Measurements from ENCODE around the gene CYB5R2.

Gene CYB5R2

GRCh38 chr11:7672960-7673723 is at the start of gene CYB5R2:
Gene CYB5R2, minus strand, starts transcription at chr11:7673500. Its CDS starts 675 bp downstream, at chr11:7672825.
- DNase-seq, result peak; percentile 88

- DNase-seq, result no peak
These were observed 41.5 kb upstream of the CYB5R2 start for GRCh38 chr11:7714786-7715185.

GRCh38 chr11:7706377-7706776 is 33.1 kb upstream of the CYB5R2 start, which contains the start of gene OVCH2:
Gene OVCH2, minus strand, starts transcription at chr11:7706477. Its CDS starts 83 bp downstream, at chr11:7706394.
- DNase-seq, result no peak

- DNase-seq, result no peak
These were observed 30.4 kb upstream of the CYB5R2 start for GRCh38 chr11:7703740-7704139.

GRCh38 chr11:7696424-7696823 is 23.1 kb upstream of the CYB5R2 start:
- no peak for DNase-seq

DNA sequence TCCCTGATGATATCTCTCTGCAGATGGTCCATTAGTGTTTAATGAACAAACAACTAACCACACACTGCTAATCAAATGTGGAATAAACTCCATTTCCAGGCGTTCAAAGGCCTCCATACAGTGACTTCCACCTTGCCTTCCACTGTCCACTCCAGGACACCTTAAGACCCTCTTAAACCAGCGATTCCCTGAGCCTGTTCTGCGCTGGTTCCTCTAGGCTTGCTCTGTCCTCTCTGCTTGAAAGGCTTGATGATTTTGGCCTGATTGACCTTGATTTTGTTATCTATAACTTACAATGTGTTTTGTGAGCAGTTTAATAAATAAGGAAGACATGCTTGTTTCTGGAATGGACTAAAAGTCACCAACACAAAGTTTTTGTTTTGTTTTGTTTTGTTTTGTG is 20.9 kb upstream of the CYB5R2 start:
- DNase-seq, result no peak

DNA sequence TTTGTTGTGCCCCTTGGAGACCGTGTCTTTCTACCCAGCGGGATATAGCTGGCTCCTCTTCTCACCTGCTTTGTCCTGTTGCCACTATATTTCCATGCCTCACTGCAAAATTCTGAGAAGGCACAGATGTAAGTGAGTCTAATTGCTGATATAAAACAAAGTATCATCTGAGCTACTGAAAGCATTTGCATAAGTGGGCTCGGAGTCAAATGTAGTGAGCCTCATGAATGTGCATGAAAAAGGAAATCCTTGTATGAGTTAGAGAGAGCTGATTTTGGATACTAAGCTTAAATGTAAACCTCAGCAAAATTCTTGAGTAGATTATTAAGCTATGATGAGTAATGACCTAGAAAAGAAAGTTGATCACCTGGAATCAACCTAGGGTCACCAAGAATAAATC is 19.1 kb upstream of the CYB5R2 start:
- no peak for DNase-seq

DNA sequence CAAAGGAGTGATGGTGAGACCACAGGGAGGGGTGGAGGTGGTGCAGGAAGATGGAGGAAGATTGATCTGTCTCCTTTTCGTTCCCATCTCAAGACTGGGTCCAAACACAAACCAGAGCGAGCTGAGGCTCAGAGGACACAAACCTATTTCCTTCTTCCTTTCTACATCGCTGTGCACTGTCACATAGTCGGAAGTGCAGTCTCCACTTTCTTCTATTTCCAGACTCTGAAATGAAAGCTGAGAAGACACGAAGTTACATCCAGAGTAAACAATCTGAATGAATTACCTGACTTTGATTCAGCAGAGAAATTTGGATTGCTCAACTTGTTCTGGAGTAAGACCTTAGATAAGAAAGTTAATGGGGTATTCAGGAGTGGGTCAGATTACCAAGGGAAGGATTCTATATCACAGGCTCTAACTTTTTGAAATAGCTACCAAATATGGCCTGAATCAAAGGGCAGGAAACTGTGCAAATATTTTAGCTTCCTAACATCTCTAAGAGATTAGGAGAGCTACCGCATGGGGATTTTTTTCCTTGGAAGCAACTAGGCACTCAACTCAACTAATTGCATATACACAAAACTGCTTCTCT is 18.6 kb upstream of the CYB5R2 start:
- no peak for DNase-seq

GRCh38 chr11:7690648-7691047 is 17.3 kb upstream of the CYB5R2 start:
- DNase-seq, result no peak

DNA sequence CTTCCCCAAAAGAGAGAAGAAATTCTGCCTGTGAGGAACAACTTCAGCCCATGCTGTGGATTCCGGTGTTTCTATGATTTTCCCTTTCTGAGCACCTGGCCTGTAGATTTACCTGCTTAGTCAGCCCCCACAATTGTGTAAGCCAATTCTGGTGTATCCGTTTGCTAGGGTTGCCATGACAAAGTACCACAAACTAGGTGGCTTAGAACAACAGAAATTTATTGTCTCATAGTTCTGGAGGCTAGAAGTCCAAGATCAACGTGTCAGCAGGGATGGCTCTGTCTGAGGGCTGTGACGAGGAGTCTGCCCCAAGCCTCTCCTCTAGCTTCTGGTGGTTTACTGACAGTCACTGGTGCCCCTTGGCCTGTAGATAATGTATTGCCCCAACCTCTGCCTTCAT is 15.9 kb upstream of the CYB5R2 start:
- no peak for DNase-seq

DNA sequence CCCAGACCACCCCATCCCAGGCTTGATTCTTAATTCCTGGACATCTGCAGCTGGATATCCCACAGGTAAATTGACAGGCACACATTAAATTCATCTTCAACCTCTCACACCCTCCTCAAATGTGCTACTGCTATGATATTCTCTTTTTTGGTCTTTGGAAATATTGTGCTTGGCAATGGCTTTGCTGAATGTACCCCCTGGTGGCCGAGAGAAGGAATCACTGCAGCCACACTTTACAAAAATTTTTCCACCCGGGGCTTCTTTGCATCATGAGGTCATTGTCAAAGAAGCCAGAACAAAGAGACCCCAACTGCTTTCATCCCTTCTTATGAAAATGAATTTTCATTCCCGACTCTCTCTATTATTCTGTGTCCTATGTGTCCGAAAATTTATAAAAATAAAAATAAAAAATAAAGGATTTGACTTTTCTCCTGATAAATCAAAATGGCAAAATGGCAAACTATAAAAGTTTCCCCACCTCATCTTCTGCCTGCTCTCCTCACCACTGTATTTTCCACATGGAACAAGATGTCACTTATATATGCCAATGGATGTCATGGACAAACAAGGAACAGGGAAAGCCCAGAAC is 15.0 kb upstream of the CYB5R2 start:
- DNase-seq, result no peak

DNA sequence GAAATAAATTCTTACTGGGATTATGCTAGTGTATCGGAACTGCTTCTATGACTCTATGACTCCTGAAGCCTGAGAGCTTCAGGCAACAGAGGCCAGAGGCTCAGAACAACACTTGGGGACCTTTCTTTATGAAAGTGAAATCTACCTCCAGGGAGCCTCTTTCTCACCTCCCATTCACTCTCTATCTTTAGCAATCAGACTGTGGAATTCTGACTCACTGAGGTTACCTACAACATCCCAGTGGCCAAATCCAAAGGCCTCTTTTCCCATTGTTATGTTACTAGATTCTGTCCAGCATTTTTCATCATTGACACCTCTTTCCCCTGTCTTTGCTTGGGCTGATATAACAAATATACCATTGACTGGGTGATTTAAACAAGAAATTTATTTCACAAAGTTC is 14.1 kb upstream of the CYB5R2 start:
- DNase-seq, result no peak

DNA sequence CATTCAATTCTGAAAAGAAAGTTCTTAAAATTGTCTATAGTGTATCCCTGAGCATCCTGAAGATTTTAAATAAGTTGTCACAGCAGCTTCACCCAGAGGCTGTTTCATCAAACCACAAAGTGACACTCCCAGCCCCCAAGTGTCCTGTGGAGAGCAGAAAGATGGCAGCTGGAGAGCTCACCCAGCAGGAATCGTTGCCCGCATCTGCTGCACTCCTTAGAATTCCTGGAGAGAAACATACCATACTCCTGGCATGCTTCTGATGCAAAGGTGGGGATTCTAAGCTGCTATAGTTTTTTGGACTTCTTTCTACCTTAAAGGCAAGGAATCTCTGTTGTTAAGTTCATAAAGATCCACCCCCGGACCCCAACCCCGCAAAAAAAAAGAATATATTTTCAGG is 13.5 kb upstream of the CYB5R2 start:
- DNase-seq, result no peak

- DNase-seq, result no peak
These were observed 10.3 kb upstream of the CYB5R2 start for GRCh38 chr11:7683571-7683970.

DNA sequence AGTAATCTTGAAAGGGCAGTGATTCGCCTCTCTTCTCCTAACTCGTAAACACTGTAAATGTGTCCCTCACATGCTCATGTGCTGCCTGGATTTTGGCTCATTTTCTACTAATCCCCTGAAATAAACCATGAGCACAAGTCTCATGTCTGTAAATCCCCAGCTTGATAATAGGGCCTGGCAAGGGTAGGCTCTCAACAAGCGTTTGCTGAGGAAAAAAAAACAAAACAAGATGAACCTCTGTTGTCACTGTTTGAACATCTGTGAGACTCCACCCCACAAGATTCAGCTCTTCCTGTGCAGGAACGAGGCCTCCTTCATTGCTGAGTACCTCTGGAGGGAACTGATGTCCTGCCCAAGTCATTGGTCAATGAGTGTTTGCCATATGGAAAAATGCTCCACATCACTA is 4.5 kb upstream of the CYB5R2 start:
- DNase-seq, result no peak

DNA sequence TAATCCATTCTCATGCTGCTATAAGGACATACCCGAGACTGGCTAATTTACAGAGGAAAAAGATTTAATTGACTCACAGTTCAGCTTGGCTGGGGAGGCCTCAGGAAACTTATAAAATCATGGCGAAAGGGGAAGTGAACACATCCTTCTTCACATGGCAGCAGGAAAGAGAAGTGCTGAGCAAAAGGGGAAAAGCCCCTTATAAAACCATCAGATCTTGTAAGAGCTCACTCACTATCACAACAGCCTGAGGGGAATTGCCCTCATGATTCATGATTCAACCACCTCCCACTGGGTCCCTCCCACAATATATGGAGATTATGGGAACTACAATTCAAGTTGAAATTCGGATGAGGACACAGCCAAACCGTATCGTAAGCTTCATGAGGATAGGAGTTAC is 3.8 kb upstream of the CYB5R2 start:
- DNase-seq, result no peak

- DNase-seq, result no peak
These were observed 2.3 kb upstream of the CYB5R2 start for GRCh38 chr11:7675631-7676030.

GRCh38 chr11:7673724-7674434 is 579 bp upstream of the CYB5R2 start:
- DNase-seq, result peak; percentile 74

GRCh38 chr11:7672276-7672959 is 882 bp downstream of the CYB5R2 start:
- no peak for DNase-seq

DNA sequence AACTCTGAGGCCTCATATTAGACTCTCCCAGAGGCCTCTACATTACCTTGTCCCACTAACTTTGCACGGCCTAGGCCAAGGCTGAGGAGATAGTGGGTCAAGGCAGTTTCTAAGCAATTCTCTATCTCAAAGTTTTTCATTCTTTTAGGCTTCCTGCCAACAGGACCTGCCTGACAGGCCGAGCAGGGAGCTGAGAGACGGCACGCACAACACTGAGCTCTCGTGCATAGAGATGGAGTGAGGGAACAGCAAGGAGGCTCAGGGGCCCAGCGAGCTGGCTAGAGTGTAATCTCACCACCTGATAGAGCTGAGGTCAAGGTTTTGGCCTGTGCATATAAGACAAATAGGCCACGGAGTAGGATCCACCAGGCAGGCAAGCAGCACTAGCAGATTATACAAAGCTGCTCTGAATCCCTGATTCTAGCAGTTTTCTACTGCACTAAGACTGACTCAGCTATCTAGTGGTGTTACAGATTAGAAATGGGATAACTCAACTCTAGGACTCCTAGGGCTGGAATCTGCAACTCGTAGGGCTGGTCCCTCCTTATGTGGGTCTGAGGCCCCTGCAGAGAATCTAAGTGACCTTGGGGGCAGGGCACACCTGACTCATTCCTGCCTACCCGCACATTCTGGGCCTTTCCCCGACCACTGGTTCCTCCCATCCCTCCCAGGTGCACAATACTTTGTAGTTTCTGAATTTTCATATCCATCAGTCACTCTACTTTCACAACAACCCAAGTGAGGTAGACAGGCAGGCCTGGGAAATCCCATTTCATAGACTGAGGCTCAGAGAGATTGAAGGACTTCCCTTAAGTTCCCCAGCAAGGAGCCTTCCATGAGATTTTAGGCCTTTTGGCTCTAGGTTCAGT is 1.7 kb downstream of the CYB5R2 start:
- DNase-seq, result no peak

DNA sequence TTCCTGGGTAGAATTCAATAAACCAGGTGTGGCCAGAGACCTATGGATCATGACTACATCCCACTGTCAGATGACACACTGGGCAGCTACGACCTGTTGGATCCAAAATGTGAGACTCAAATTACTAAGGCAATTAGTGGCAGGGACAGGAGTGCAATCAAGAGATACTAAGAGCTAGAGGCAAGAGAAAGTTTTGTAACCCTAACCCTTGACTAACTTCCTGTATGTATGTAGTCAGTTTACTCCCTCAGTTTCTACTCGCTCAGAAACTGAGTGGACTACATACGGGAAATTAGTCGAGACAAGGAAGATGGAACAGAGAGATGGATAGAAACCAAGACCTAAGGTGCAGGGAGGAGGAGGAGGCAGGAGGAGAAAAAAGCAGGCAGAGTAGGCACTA is 2.7 kb downstream of the CYB5R2 start:
- no peak for DNase-seq

- DNase-seq, result no peak
These were observed 4.4 kb downstream of the CYB5R2 start for GRCh38 chr11:7668911-7669310.

Data from right hindlimb (tissue), 1 donor.